GM18519 (cell line): ENCODE measurements around the gene CDKN1B.
"Not testable (repeated sequence)": the region's sequence is repeated elsewhere in the genome, so short reads cannot be mapped to it uniquely, and the experiment has no call there.

Experiments
- ATAC-seq: cut with Tn5 transposase; IDR thresholded peaks from one replicate; pipeline ENCODE4 v1.9.1; 2021; ENCODE audit warnings: mild to moderate bottlenecking, moderate library complexity; ENCODE audit not compliant: unreplicated experiment, low FRiP score

CDKN1B gene

GRCh38 chr12:12723149-12723680 is 6.0 kb downstream of the CDKN1B start:
- ATAC-seq: no peak

GRCh38 chr12:12723681-12724420 is 6.7 kb downstream of the CDKN1B start:
- no peak for ATAC-seq

DNA sequence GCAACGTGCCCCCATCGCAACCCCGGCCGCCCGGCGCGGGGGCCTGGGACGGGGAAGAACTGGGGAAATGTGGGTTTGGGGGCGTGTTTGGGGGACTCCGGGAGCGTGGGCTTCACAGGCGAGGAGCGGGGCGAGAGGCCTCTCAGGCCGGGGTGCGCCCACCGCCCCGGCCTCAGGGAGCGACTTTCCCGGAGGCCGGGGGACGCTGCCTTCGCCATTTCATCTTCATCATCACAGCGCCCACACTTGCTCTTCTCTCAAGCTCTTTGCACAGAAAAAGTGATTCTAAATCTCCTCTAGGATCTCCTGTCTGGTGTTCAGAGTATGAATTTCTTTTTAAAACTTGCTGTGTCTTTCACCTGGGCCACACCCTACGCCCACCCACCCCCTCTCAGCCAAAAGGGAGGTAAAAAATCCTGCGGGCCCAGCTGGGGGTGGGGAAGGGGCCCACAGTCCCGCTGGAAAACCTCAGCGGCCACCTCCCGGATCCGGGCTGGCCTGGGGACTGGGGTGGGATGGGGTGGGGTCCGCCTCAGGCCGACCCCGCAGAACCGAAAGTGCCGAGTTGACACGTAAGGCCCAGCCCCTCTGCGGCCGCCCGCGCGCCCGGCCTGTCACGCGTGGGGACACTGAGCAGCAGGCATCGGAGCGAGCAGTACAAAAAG is 7.4 kb downstream of the CDKN1B start:
- ATAC-seq: no peak

GRCh38 chr12:12725086-12725955 is 8.2 kb downstream of the CDKN1B start:
- ATAC-seq: peak; percentile 45

- no peak for ATAC-seq
Observed at GRCh38 chr12:12725956-12726554, 8.9 kb downstream of the CDKN1B start.

- ATAC-seq: no peak
Observed at GRCh38 chr12:12726555-12727093, 9.5 kb downstream of the CDKN1B start.

DNA sequence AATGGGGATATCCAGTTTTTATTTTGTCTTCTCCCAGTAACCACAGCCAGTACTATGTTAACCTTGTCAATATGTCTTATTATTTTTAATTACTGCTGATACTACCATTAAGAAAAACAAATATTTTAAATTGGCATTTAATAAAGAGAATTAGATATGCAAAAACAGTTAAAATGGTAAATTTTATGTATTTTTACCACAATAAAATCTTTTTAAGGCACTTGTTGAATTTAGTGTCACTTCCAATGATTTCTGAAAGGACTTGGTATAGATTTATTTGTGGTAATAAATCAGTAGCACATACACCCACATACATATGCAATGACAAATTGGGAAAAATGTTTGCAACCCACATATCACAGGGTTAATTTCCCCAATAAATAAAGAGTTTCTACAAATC is 14.0 kb downstream of the CDKN1B start:
- no peak for ATAC-seq

DNA sequence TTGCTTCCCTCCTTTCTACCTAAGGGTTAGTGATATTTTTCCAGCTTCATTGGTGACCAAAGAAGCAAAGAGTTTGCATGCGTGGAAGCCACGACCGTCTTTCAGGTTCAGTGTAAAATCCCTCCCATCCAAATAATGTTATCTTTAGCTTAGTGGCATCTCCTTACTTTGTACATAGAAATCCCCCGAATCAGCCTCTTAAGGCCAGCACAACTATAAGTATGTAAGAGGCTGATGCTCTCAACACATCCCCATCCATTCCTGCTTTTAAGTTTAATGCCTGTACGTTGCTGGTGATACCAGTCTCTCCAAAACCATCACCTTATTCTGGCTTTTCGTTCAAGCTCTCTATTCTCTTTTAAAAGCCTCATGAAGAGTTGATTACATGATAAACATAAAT is 14.6 kb downstream of the CDKN1B start:
- ATAC-seq: no peak

DNA sequence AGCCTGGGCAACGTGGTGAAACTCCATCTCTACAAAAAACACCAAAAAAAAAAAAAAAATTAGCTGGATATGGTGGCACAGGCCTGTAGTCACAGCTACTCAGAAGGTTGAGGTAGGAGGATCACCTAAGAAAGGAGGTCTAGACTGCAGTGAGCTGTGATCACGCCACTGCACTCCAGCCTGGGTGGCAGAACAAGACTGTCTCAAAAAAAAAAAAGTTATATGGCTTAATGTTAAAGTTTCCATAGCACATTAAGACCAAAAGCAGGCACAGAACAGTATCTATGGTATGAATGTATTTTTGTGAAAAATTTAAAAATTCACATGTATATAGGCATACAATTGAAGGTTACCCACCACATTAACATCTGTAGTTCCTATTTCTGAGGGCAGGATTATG is 15.9 kb downstream of the CDKN1B start:
- ATAC-seq: no peak

GRCh38 chr12:12734054-12734453 is 16.9 kb downstream of the CDKN1B start:
- ATAC-seq: no peak

DNA sequence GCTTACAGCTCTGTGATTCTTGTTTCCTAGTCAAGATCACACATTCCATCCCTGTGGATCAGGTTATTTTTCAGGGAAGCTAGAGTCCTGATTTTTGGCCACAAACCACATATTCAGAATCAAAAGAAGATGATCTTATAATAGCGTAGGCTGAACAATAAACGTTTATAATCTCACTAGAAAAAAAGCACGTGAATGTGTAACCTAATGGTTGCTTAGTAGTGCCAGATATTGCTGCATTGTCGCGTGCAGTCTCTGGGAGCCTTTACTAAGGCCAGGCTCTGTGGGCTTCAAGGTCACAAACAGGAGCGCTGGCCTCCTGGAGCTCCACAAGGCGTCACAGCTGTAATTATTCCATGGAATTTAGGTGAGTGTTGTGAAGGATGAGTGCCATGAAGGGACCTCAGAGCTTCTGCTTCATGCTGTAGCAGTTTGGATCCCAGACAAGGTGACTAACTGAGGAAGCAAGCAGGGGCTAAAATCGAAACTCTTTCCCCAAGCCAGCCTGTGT is 17.4 kb downstream of the CDKN1B start:
- no peak for ATAC-seq

DNA sequence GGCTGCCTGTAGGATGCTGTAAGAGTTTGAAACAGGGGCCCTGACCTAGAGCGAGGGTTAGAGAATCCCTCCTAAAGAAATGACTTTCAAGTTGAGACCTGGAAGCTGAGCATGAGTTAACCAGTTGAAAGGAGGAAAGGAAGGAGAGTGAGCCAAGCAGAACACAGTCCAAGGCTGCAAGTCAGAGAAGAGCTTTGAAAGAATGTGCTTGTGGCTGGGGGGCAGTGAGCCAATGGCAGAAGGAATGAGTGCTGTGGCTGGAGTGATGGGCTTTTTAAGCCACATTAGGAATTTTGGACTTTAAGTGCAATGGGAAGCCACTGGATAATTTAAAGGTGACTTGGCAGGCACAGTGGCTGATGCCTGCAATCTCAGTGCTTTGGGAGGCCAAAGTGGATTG is 18.1 kb downstream of the CDKN1B start:
- no peak for ATAC-seq

- peak; percentile 75 for ATAC-seq
Observed at GRCh38 chr12:12736759-12737676, 19.9 kb downstream of the CDKN1B start.

GRCh38 chr12:12738152-12738551 is 21.0 kb downstream of the CDKN1B start:
- ATAC-seq: not testable (repeated sequence)

- no peak for ATAC-seq
Observed at GRCh38 chr12:12741660-12742059, 24.5 kb downstream of the CDKN1B start.

GRCh38 chr12:12744546-12745305 is 27.6 kb downstream of the CDKN1B start:
- no peak for ATAC-seq

DNA sequence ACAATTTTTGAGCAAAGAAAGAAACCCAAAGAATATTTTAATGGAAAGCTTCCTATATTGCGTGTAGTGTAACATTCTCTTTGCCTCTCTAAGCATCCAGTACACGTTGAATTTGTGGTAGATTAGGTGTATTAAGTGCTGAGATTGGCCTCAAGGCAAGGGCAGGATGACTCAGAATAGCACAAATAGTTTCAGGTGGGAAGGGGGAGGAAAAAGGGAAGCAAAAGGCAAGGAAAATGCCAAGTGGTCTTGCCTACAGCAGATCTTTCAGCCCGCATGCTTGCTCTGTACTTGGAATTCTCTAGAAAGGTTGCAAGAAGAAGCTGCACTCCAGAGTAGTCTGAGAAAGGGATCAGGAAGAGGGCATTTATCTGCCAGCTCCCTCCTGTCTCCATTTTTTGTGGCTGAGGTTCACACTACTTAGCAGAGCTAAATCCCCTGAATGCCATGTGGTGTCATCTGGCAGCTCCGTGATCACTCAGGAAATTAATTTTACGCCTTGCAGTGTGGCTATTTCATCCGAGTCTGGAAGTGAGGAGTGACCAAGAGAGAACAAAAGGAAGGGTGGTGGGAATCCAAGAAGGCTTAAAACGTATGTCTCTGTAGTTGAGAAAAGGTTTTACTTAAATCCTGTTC is 28.5 kb downstream of the CDKN1B start:
- no peak for ATAC-seq

- no peak for ATAC-seq
Observed at GRCh38 chr12:12747278-12747677, 30.1 kb downstream of the CDKN1B start.
